T1000 (cell line): ENCODE data around the gene ESRRB.

ENCODE experiments used
- DNase-seq: peaks from one replicate; lab custom pipeline; 2025; ENCODE audit warnings: mixed read lengths; lab: John Stamatoyannopoulos, UW

ESRRB gene

GRCh38 chr14:76450476-76450875 lies 74.5 kb downstream of the ESRRB start:
- DNase-seq, result no peak

GRCh38 chr14:76456200-76456599 lies 80.3 kb downstream of the ESRRB start:
- no peak for DNase-seq

- no peak for DNase-seq
Measured at GRCh38 chr14:76456891-76457586, 81.1 kb downstream of the ESRRB start.

- DNase-seq, result no peak
Measured at GRCh38 chr14:76457841-76458240, 81.9 kb downstream of the ESRRB start.

GRCh38 chr14:76461886-76462285 lies 85.9 kb downstream of the ESRRB start:
- DNase-seq, result no peak

- DNase-seq, result no peak
Measured at GRCh38 chr14:76462330-76462729, 86.4 kb downstream of the ESRRB start.

DNA sequence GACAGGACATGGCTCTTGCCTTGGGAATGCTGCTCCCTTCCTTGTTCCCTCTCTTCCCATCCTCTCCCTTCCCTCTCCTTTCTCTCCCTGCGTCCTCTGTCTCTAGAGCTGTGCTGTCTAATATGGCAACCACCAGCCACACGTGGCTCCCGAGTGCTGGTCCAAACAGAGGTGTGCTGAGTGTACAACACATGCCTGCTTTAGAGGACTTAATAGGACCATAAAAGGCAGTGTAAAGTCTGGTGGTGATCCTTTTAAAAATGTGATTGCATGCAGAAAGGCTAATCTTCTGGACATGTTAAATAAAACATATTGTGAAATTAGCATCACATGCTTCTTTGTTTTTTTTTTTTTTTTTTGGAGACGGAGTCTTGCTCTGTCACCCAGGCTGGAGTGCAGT lies 87.2 kb downstream of the ESRRB start:
- DNase-seq, result no peak

DNA sequence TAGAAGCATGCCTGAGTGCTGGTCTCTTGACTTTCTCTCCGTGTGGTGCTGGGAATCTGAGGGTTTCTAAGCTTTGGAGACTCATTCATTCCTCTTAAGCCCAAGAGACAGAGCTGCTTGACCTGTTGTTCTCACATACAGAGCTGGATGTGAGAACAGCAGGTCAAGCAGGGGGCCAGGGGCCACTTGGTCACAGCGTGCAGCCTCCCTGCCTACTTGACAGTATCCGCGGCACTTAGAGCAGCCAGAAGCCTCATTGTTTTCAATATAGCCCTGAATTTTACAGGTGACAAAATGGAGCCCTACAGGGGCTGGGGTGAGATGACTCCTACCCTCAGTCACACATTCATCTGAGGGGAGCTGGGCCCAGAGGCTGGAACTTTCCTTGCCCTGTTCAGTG lies 88.9 kb downstream of the ESRRB start:
- no peak for DNase-seq

- DNase-seq, result no peak
Measured at GRCh38 chr14:76465664-76466063, 89.7 kb downstream of the ESRRB start.

DNA sequence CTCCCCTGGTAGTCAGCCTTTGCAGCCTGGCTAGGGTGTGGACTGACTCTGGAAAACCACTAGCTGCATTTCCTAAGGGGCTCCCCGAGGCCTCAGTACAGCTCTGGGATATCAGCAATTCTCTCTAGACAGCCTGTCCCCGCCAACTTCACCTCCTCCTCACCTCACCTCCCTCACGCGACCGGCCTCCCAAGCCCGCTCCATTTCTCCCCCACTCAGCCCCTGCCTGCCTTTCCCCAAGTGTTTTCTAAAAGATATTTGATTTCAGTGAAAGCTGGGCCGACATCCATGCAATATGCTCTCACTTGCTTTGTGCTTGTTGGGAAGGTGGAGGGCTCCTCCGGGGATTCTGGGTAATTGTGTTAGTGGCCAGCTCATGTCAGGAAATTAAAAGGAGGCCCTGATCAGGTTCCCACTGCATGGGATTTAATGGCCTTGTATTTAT lies 91.8 kb downstream of the ESRRB start:
- DNase-seq, result no peak

- DNase-seq, result no peak
Measured at GRCh38 chr14:76472199-76472723, 96.3 kb downstream of the ESRRB start.

- no peak for DNase-seq
Measured at GRCh38 chr14:76473481-76474263, 97.7 kb downstream of the ESRRB start.

- DNase-seq, result no peak
Measured at GRCh38 chr14:76480426-76480825, 104.5 kb downstream of the ESRRB start.

- no peak for DNase-seq
Measured at GRCh38 chr14:76484355-76484754, 108.4 kb downstream of the ESRRB start.

- DNase-seq, result no peak
Measured at GRCh38 chr14:76486251-76486743, 110.4 kb downstream of the ESRRB start.

- no peak for DNase-seq
Measured at GRCh38 chr14:76488551-76488950, 112.6 kb downstream of the ESRRB start.

DNA sequence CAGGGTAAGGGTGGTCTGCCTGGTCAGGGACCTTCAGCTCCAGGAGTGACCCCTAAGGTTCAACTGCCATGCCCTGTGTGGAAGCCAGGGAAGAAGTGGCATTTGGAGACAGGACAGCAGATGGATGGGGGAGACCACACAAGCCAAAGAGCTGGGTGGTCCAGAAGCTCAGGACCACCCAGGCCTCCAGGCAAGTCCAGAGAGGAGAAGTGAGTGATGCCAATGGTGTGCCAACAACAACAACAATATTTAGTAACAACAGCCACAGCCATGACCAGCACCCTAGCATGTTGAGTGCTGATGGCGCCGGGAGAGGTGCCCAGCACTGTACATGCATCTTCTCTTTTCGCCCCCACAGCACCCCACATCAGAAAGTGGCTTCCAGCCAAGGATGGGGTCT lies 113.7 kb downstream of the ESRRB start:
- DNase-seq, result no peak

GRCh38 chr14:76490111-76490510 lies 114.2 kb downstream of the ESRRB start:
- DNase-seq, result no peak

DNA sequence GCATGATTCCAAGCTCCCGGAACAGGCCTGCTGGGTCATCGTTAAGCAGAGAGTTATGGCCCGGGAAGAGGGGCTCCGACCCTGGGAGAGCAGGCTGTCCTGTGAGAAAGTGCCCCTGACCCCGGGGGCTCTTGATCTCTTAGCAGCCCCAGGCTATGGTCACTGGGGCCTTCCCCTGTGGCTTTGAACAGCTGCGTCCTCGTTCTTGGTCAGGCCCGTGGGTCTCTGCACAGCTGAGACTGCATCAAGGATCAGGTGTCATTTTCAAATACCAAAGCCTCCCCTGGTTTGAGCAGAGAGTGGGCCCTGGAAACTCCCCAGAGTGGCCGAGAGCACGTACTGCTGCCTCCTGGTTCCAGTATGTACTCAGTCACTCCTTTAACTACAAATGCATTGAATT lies 114.8 kb downstream of the ESRRB start:
- no peak for DNase-seq

- DNase-seq, result no peak
Measured at GRCh38 chr14:76491172-76491930, 115.4 kb downstream of the ESRRB start.

- no peak for DNase-seq
Measured at GRCh38 chr14:76495983-76496382, 120.0 kb downstream of the ESRRB start.

GRCh38 chr14:76496595-76496994 lies 120.7 kb downstream of the ESRRB start:
- no peak for DNase-seq
